MM.1S (cell line): ENCODE data around the gene NHLRC1.

ENCODE experiments used
- CTCF ChIP-seq: fragments of 300-600 bp; sonication (generic); IDR thresholded peaks from 2 replicates; pipeline ENCODE4 v1.5.1; 2016; ENCODE audit warnings: antibody characterized with exemption, low read length, mixed read lengths
- EZH2 ChIP-seq: fragments of 300-600 bp; sonication (generic); optimal IDR thresholded peaks from 2 replicates; pipeline ENCODE3; 2017; ENCODE audit warnings: low read depth, mild to moderate bottlenecking, antibody characterized with exemption, low read length, mixed read lengths
- EZH2phosphoT487 ChIP-seq: fragments of 300-600 bp; sonication (generic); IDR thresholded peaks from 2 replicates; pipeline ENCODE4 v1.6.1; 2018; ENCODE audit warnings: antibody characterized with exemption, low read length

GRCh38 chr6:18100296-18100695 lies 22.2 kb downstream of the NHLRC1 start:
- TF ChIP-seq EZH2 (no peak), CTCF (no peak), EZH2phosphoT487 (no peak)
